ENCODE results near the gene BICD1.

Gene BICD1

DNA sequence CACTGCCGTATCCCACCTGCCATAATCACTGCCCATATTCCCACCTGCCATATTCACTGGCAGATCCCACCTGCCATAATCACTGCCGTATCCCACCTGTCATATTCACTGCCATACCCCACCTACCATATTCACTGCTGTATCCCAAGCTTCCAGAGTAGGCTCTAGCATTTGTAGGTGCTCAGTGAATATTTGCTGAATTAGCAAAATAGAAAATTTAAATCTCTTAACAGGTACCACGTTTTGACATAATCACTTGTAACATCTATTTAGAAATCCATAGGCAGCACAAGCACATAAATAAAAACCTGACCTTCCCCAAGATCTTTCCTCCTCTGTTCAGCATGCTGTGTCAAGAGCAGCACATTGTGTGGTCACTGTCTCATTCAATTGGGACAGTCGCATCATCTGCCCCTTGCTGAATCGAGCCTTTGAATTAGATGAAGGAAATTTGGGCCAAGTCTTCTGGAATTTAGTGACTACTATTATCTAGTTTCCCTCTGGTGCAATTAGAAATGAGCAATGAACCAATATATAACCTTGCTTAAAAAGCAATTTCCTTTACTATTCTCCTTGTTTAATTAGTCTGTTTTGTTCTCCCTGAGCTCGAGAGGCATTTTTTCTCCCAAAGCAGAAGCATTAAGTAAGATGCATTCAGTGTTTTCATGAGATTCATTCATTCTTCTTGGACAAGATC lies 147.8 kb downstream of the BICD1 start:
- no peak overlapping the region for H3K4me3 ChIP-seq
- DNase-seq, result no peak
- no peaks in the 10 kb centered on the region for H3K27me3 ChIP-seq
- TF ChIP-seq CTCF (IDR thresholded peaks at IDR 0.05), result no peak
- intact Hi-C loops (cut with DNase I; ENCODE audit: low total_unique reads), result no loop called here
- H3K36me3 ChIP-seq, result no peaks in the 10 kb centered on the region
- no peaks in the 10 kb centered on the region for H3K4me1 ChIP-seq
- H3K9me3 ChIP-seq, result no peaks in the 10 kb centered on the region
- H3K27ac ChIP-seq, result no peak overlapping the region

DNA sequence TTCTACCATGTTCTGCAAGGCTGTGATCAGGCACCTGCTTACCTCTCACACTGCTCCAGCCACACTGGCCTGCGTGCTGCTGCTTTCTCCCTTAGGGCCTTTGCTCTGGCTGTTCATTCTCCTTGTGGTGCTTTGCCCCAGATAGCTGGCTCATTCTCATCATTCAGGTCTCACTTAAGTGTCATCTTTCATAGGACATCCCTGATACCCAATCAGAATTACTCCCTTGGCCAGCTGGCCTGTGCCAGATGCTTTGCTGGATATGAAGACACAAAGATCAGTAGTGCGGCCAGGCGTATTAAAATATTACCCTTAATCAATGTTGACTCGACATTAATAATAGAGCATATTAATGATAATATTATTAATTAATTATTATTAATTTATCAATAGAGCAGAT lies 148.9 kb downstream of the BICD1 start:
- intact Hi-C loops (cut with DNase I; ENCODE audit: low total_unique reads), result no loop called here

GRCh38 chr12:32257695-32258496 lies 151.2 kb downstream of the BICD1 start:
- H3K4me3 ChIP-seq, result no peak overlapping the region
- no peak overlapping the region for H3K27ac ChIP-seq
- TF ChIP-seq CTCF (IDR thresholded peaks at IDR 0.05), result no peak
- intact Hi-C loops (cut with DNase I; ENCODE audit: low total_unique reads), result no loop called here
- no peaks in the 10 kb centered on the region for H3K27me3 ChIP-seq
- DNase-seq, result no peak
- no peaks in the 10 kb centered on the region for H3K4me1 ChIP-seq
- no peaks in the 10 kb centered on the region for H3K36me3 ChIP-seq
- H3K9me3 ChIP-seq, result no peaks in the 10 kb centered on the region

More for the DNA sequence above, 148.9 kb downstream of the BICD1 start:
- Histone ChIP-seq H3K27ac (no peak overlapping the region), H3K27me3 (no peaks in the 10 kb centered on the region), H3K9me3 (no peaks in the 10 kb centered on the region), H3K4me1 (no peaks in the 10 kb centered on the region), H3K4me3 (no peak overlapping the region), H3K36me3 (no peaks in the 10 kb centered on the region)
- DNase-seq, result no peak
- TF ChIP-seq CTCF (IDR thresholded peaks at IDR 0.05), result no peak

- Histone ChIP-seq H3K36me3 (no peaks in the 10 kb centered on the region), H3K4me1 (no peaks in the 10 kb centered on the region), H3K27me3 (no peaks in the 10 kb centered on the region), H3K4me3 (no peak overlapping the region), H3K9me3 (no peaks in the 10 kb centered on the region), H3K27ac (no peak overlapping the region)
- intact Hi-C loops (cut with DNase I; ENCODE audit: low total_unique reads), result no loop called here
- TF ChIP-seq CTCF (IDR thresholded peaks at IDR 0.05), result no peak
- DNase-seq, result no peak
These were observed 154.0 kb downstream of the BICD1 start for GRCh38 chr12:32260696-32261095.

DNA sequence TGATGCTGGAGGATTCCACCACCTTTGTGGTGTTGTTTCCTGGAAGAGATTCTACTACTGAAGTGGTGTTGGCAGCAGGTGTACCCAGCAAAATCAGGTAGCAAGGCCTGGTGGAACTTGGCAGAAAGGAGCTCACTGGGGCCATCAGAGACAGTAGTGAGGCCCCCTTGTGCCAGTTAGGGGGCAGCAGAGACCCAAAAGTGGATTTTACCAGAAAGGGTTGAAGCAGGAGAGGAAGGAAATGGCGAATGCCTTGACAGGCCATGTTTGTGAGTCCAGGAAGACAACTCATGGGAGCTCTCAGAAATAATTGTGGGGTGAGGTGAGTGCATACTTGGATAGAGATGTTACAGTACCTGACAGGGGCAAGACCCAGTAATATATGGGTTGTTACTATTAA lies 155.0 kb downstream of the BICD1 start:
- H3K27ac ChIP-seq, result no peak overlapping the region
- intact Hi-C loops (cut with DNase I; ENCODE audit: low total_unique reads), result no loop called here
- no peaks in the 10 kb centered on the region for H3K36me3 ChIP-seq
- no peak overlapping the region for H3K4me3 ChIP-seq
- no peaks in the 10 kb centered on the region for H3K9me3 ChIP-seq
- no peaks in the 10 kb centered on the region for H3K27me3 ChIP-seq
- DNase-seq, result no peak
- no peaks in the 10 kb centered on the region for H3K4me1 ChIP-seq
- TF ChIP-seq CTCF (IDR thresholded peaks at IDR 0.05), result no peak

Measured in tibial artery (tissue), 4 donors.